Aortic smooth muscle cell (primary cell): ENCODE measurements around the gene ZDHHC8. TPM values are rescaled to one million over a fixed set of nuclear protein-coding genes. Genes with fewer than 3 reads are reported as not detected.

Experiments
- total RNA-seq: library from RNA; depleted of rRNA; stranded (reverse); fragments of >200 nt; gene quantifications from 2 replicates; pipeline ENCODE4 v1.2.3, GENCODE V29; 2014

ZDHHC8 gene, protein sequence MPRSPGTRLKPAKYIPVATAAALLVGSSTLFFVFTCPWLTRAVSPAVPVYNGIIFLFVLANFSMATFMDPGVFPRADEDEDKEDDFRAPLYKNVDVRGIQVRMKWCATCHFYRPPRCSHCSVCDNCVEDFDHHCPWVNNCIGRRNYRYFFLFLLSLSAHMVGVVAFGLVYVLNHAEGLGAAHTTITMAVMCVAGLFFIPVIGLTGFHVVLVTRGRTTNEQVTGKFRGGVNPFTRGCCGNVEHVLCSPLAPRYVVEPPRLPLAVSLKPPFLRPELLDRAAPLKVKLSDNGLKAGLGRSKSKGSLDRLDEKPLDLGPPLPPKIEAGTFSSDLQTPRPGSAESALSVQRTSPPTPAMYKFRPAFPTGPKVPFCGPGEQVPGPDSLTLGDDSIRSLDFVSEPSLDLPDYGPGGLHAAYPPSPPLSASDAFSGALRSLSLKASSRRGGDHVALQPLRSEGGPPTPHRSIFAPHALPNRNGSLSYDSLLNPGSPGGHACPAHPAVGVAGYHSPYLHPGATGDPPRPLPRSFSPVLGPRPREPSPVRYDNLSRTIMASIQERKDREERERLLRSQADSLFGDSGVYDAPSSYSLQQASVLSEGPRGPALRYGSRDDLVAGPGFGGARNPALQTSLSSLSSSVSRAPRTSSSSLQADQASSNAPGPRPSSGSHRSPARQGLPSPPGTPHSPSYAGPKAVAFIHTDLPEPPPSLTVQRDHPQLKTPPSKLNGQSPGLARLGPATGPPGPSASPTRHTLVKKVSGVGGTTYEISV
- total RNA-seq = 6.6 and 10.9 TPM in 2 replicates

DNA sequence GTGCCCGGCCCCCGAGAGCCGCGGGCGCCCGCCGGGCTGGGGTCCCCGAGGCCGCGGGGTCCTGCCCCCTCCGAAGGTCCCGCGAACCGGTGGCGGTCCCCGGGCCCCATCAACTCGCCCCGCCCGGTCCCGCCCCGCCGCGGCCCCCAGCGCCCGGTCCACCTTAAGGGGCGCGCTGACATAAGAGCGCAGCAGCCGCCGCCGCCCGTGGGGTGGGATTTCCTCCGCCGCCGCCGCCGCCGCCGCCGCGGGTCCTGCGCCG, at the start of gene ZDHHC8:
ZDHHC8 (plus strand) TSS at position 208 of the 262 bp plus-strand sequence. CDS start 144 bp downstream, outside the sequence.

DNA sequence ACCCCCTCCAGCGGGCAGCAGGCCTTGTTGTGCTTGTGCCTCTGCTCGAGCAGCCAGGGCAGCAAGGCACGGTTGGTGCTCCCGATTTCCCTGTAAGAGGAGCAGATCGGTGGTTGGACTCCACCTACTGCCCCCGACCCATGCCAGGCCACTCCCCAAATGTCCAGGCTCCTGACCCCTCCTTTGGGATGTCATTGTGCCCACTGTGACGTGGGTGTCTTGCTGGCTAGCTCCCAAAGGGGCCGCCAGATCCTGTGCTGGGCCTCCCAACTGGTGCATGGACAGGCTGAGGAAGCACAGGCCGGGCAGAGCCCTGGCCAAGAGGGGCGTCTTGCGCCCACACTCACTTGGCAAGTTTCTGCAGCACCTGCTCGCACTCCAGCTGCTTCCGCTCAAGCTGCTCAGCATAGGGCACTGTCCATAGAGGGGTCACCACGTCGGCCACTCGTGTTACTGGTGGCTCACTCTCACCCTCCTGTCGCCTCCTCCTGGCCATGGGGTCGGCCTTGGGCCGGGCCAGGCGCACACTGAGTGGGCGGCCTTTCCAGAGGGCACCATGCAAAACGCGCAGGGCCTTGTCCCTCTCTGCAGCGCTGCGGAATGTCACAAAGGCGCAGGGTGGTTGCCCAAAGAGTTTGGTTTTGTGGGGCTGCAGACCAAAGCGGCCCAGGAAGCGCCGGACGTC, 15.8 kb upstream of the ZDHHC8 start, which contains the start of gene RANBP1:
RANBP1 (plus strand) TSS at position 414 of the 685 bp plus-strand sequence; CDS start at position 495, 81 bp downstream.

DNA sequence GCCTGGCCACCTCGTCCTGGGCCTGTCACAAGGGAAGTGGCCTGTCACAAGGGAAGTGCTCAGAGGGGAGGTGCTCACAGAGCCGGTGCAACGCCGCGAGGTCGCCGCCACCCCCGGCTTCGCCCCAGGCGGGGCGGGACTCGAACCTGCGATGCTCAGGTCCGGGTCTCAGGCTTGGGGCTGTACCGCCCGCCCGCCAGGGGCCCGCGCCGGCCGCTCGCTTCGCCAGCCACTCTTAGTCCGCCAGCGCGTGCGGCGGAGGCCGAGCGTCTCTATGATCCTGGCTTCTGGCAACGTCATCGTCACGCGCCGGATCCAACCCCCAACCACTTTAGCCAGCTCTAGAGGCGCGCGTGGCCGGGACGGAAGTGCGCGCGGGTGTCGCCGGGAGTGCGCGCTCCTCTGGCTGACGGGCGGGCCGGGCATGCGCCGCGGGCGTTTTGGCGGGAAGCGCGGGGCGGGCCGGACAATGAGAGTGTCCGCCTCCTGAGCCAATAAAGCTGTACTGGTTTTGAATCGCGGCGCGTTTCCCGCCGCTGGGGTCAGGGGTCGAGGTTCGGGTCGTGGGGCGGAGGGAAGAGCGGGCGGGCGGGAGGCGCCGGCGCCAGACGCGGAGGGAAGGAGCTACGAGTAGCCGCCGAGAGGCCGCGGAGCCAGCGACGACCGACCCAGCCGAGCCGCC, 14.5 kb upstream of the ZDHHC8 start, which contains the start of gene TRMT2A:
TRMT2A (minus strand) TSS at position 276 of the 682 bp plus-strand sequence. CDS start 320 bp downstream, outside the sequence.

DNA sequence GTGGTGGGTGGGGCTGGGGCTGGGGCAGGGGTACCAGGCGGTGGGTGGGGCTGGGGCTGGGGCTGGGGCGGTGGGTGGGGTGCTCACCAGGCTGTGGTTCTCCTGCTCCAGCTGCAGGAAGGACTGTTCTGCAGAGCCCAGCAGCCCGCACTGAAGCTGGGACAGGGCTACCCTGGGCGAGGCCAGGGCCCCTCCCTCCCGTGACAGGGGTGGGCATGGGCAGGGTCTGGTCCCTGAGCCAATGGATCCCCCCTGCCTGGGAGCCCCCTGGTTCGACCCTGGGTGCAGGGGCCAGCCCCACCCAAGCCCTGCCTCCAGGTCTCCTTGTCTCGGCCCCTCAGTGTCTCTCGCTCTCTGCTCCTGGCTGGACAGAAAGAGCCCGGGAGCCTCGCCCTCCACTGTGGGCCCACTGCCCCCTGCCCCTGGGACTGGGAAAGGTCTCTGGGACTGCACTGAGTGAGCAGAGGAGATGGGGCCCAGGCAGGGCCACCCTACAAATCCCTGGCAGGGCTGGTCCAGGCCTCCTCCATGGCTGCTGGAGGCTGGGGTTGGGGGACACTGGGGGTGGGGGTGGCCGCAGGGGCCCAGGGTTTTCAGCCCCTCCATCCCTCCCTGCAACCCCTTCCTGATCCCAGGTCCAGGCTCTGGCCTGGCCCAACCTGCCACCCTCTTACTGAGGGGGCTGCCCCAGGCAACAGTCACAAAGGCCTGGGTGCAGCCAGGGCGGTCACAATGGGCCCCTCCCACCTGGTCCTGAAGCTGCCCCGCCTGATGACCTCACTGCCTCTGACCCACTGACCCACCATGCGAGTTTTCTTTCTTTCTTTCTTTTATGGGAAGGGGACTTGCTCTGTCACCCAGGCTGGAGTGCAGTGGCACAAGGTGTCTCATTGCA, 19.0 kb downstream of the ZDHHC8 start, which contains the start of gene CCDC188:
CCDC188 (minus strand) TSS at position 675 of the 895 bp plus-strand sequence; CDS start at position 606, 69 bp downstream.

Other genes with a start within 250 kb of the ZDHHC8 start
- 184 and 209 TPM in 2 replicates for gene COMT, start 190.0 kb upstream of the ZDHHC8 start, total RNA-seq
- gene TXNRD2, start 190.0 kb upstream of the ZDHHC8 start, total RNA-seq = 26.7 and 29.3 TPM in 2 replicates
- 26.8 and 39.7 TPM in 2 replicates for gene ARVCF, start 115.0 kb upstream of the ZDHHC8 start, total RNA-seq
- 73.6 and 78.0 TPM in 2 replicates for gene TANGO2, start 110.7 kb upstream of the ZDHHC8 start, total RNA-seq
- 33.2 and 42.9 TPM in 2 replicates for gene DGCR8, start 51.6 kb upstream of the ZDHHC8 start, total RNA-seq
- 139 and 177 TPM in 2 replicates for gene RANBP1, start 15.7 kb upstream of the ZDHHC8 start, total RNA-seq
- 45.0 and 54.4 TPM in 2 replicates for gene TRMT2A, start 14.6 kb upstream of the ZDHHC8 start, total RNA-seq
- 1.7 and 3.5 TPM in 2 replicates for gene CCDC188, start 19.3 kb downstream of the ZDHHC8 start, total RNA-seq
- gene RTN4R, start 136.5 kb downstream of the ZDHHC8 start, total RNA-seq = 0.12 and 0.13 TPM in 2 replicates
- 63.2 and 65.3 TPM in 2 replicates for gene DGCR6L, start 188.3 kb downstream of the ZDHHC8 start, total RNA-seq